Measurements from ENCODE around the gene CD4. TPM values are rescaled to one million over a fixed set of nuclear protein-coding genes. Genes with fewer than 3 reads are reported as not detected.
A peak's percentile ranks its signal among the peaks of the same experiment; 100 is the strongest.

Gene CD4
- total and polyA plus RNA-seq, 12 donors = 2.4 to 52.8 (median 24.3) TPM

GRCh38 chr12:6829536-6830220, 40.4 kb downstream of the CD4 start:
- Histone ChIP-seq H3K4me3 (peak overlapping the region in 2 of 4 donors; percentile 49 to 78), H3K27ac (peak overlapping the region in 3 of 5 donors; percentile 16 to 82 (median 75)), H3K4me1 (replicated peaks in 1 of 2) (peaks cover 3 to 18% of the 10 kb centered on the region in 2 donors), H3K9me3 (replicated peaks in 1 of 3) (no peaks in the 10 kb centered on the region), H3K36me3 (replicated peaks in 1 of 2) (peaks cover 0 to 9% of the 10 kb centered on the region in 2 donors), H3K27me3 (no peaks in the 10 kb centered on the region)
- WGBS, 4 donors = 56 to 69% (median 64%) methylated on average over 12 to 19 of the region's 19 CpGs
- TF ChIP-seq CTCF (IDR thresholded peaks at IDR 0.05) (no peak), POLR2A (IDR thresholded peaks at IDR 0.05) (no peak)
- intact Hi-C loops (cut with DNase I) = loop anchor here in 1 of 2 donors (10.0 kb wide), 1 partner anchor 85 kb away; no protein-coding TSS in a partner anchor
- DNase-seq = peak in 1 of 7 donors; percentile 70

GRCh38 chr12:6830286-6830890, 41.1 kb downstream of the CD4 start:
- H3K36me3 ChIP-seq (replicated peaks in 1 of 2) = peaks cover 0 to 9% of the 10 kb centered on the region in 2 donors
- no peaks in the 10 kb centered on the region for H3K9me3 ChIP-seq (replicated peaks in 1 of 3)
- intact Hi-C loops (cut with DNase I) = no loop called here
- no peak overlapping the region for H3K27ac ChIP-seq
- H3K27me3 ChIP-seq = no peaks in the 10 kb centered on the region
- WGBS, 4 donors = 83 to 96% (median 86%) methylated on average over 4 to 11 of the region's 11 CpGs
- TF ChIP-seq CTCF (IDR thresholded peaks at IDR 0.05) = no peak
- no peak for TF ChIP-seq POLR2A (IDR thresholded peaks at IDR 0.05)
- peaks cover 3 to 18% of the 10 kb centered on the region in 2 donors for H3K4me1 ChIP-seq (replicated peaks in 1 of 2)
- DNase-seq = no peak
- no peak overlapping the region for H3K4me3 ChIP-seq

GRCh38 chr12:6830999-6831398, 41.7 kb downstream of the CD4 start:
- Histone ChIP-seq H3K27ac (no peak overlapping the region), H3K4me1 (replicated peaks in 1 of 2) (peaks cover 3 to 18% of the 10 kb centered on the region in 2 donors), H3K4me3 (no peak overlapping the region), H3K36me3 (replicated peaks in 1 of 2) (peaks cover 0 to 9% of the 10 kb centered on the region in 2 donors), H3K27me3 (no peaks in the 10 kb centered on the region), H3K9me3 (replicated peaks in 1 of 3) (no peaks in the 10 kb centered on the region)
- 85 to 92% (median 87%) methylated on average over 5 to 6 of the region's 6 CpGs for WGBS, 4 donors
- no peak for DNase-seq
- intact Hi-C loops (cut with DNase I) = no loop called here
- TF ChIP-seq CTCF (IDR thresholded peaks at IDR 0.05) (no peak), POLR2A (IDR thresholded peaks at IDR 0.05) (no peak)

GRCh38 chr12:6831450-6831995, 42.2 kb downstream of the CD4 start:
- H3K4me3 ChIP-seq = no peak overlapping the region
- H3K36me3 ChIP-seq (replicated peaks in 1 of 2) = peaks cover 0 to 9% of the 10 kb centered on the region in 2 donors
- no peak for TF ChIP-seq CTCF (IDR thresholded peaks at IDR 0.05)
- DNase-seq = no peak
- intact Hi-C loops (cut with DNase I) = no loop called here
- 82 to 87% (median 85%) methylated on average over 12 of the region's 12 CpGs for WGBS, 4 donors
- peaks cover 3 to 18% of the 10 kb centered on the region in 2 donors for H3K4me1 ChIP-seq (replicated peaks in 1 of 2)
- H3K27me3 ChIP-seq = no peaks in the 10 kb centered on the region
- H3K27ac ChIP-seq = no peak overlapping the region
- H3K9me3 ChIP-seq (replicated peaks in 1 of 3) = no peaks in the 10 kb centered on the region

All from adrenal gland (tissue), 12 donors.